ENCODE data around the gene SLC25A26. TPM values are rescaled to one million over a fixed set of nuclear protein-coding genes. Genes with fewer than 3 reads are reported as not detected.
"Not testable (repeated sequence)": the region's sequence is repeated elsewhere in the genome, so short reads cannot be mapped to it uniquely, and the experiment has no call there.

SLC25A26 gene
- total and polyA plus RNA-seq, 3 experiments from 2014 or later: 18.9 to 38.4 (median 22.5) TPM

DNA sequence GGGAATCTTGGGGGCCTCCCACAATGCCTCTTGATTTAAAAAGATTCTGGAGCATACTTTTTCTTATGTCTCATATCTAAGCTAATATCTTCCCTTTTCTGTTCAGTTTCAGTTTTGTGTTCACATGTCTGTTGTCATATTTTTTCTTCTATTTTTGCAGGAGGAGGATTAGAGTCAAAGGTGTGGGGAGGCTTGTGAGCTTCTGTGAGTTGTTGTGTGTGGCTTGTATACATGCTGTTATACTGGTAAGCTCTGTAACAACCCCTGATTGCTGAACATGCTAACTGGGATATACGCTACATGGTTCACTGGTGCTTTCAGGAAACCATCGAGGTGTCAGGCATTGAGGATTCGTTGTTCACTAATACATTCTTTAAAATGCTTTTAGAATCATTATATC lies 83.5 kb downstream of the SLC25A26 start:
- Histone ChIP-seq H3K36me3 (ENCODE audit: insufficient read depth, low read length) (no peaks in the 10 kb centered on the region), H3K27ac (ENCODE audit: low read depth, low read length) (peak overlapping the region; percentile 94), H3K9me3 (ENCODE audit: low read length) (no peaks in the 10 kb centered on the region), H3K4me1 (ENCODE audit: insufficient read depth, low read length) (peaks cover 65% of the 10 kb centered on the region), H3K27me3 (ENCODE audit: insufficient read depth, low read length, poor library complexity, severe bottlenecking) (no peaks in the 10 kb centered on the region), H3K4me3 (ENCODE audit: low read length) (no peak overlapping the region)
- peaks cover 5 to 6% (median 5%) of the 10 kb centered on the region in 3 donors for H3K4me1 Mint-ChIP-seq
- H3K27me3 Mint-ChIP-seq: no peaks in the 10 kb centered on the region
- CTCF ChIA-PET: interaction anchor here (0.7 to 3.3 kb wide), 3 partner anchors 27 to 73 kb away, joined by 3 to 15 read pairs (median 5); no protein-coding TSS in a partner anchor
- POLR2A ChIA-PET: interaction anchor here (0.8 kb wide), 1 partner anchor 28 kb away, joined by 3 read pairs; no protein-coding TSS in a partner anchor
- peak overlapping the region in 2 of 8 donors; percentile 97 to 99 for H3K27ac Mint-ChIP-seq
- peaks cover 8 to 29% (median 14%) of the 10 kb centered on the region in 3 donors for H3K36me3 Mint-ChIP-seq
- DNase-seq: peak in 1 of 5 donors; percentile 11
- H3K9me3 Mint-ChIP-seq: peaks cover 0 to 15% (median 9%) of the 10 kb centered on the region in 5 donors
- peak overlapping the region; percentile 1 to 62 (median 46) for H3K4me3 Mint-ChIP-seq

DNA sequence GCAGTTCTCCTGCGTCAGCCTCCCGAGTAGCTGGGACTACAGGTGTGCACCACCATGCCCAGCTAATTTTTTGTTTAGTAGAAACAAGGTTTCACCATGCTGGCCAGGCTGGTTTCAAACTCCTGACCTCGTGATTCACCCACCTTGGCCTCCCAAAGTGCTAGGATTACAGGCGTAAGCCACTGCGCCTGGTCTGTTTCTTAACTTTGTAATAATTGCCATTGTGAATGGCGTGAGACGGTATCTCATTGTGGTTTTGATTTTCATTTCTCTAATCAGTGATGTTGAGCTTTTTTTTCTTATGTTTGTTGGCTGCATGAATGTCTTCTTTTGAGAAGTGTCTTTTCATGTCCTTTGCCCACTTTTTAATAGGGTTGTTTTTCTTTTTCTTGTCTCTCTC lies 85.3 kb downstream of the SLC25A26 start:
- not testable (repeated sequence) for H3K4me1 Mint-ChIP-seq; H3K9me3 ChIP-seq (ENCODE audit: low read length); H3K27ac ChIP-seq (ENCODE audit: low read depth, low read length); H3K36me3 ChIP-seq (ENCODE audit: insufficient read depth, low read length); H3K27me3 ChIP-seq (ENCODE audit: insufficient read depth, low read length, poor library complexity, severe bottlenecking); H3K27me3 Mint-ChIP-seq; H3K4me3 ChIP-seq (ENCODE audit: low read length)
- H3K4me1 ChIP-seq (ENCODE audit: insufficient read depth, low read length): peaks cover 56% of the 10 kb centered on the region
- DNase-seq: peak in 1 of 5 donors; percentile 20
- POLR2A ChIA-PET: interaction anchor here (0.6 to 0.7 kb wide), 2 partner anchors 25 to 48 kb away, joined by 3 to 6 read pairs; no protein-coding TSS in a partner anchor
- Mint-ChIP-seq H3K27ac (peak overlapping the region in 2 of 8 donors; percentile 82 to 97), H3K9me3 (peaks cover 0 to 15% (median 9%) of the 10 kb centered on the region in 5 donors), H3K4me3 (peak overlapping the region in 5 of 7 donors; percentile 21 to 67 (median 48)), H3K36me3 (peaks cover 8 to 26% (median 13%) of the 10 kb centered on the region in 3 donors)
- CTCF ChIA-PET: interaction anchor here (1.5 to 2.1 kb wide), 2 partner anchors 8 to 66 kb away, joined by 3 to 5 read pairs; no protein-coding TSS in a partner anchor

DNA sequence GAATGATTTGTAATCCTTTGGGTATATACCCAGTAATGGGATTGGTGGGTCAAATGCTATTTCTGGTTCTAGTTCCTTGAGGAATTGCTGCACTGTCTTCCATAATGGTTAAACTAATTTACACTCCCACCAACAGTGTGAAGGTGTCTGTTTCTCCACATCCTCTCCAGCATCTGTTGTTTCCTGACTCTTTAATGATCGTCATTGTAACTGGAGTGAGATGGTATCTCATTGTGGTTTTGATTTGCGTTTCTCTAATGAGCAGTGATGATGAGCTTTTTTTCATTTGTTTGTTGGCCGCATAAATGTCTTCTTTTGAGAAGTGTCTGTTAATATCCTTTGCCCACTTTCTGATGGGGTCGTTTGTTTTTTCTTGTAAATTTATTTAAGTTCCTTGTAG lies 86.2 kb downstream of the SLC25A26 start:
- H3K27ac ChIP-seq (ENCODE audit: low read depth, low read length); H3K4me1 Mint-ChIP-seq: not testable (repeated sequence)
- peak overlapping the region in 2 of 8 donors; percentile 82 to 97 for H3K27ac Mint-ChIP-seq

DNA sequence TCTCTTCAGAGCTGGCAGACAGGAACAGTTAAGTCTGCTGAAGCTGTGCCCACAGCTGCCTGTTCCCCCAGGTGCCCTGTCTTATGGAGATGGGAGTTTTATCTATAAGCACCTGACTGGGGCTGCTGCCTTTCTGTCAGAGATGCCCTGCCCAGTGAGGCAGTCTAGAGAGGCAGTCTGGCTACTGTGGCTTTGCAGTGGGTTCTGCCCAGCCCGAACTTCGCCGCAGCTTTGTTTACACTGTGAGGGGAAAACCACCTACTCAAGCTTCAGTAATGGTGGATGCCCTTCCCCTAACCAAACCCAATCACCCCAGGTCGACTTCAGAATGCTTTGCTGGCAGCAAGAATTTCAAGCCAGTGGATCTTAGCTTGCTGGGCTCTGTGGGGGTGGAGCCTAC lies 91.2 kb downstream of the SLC25A26 start:
- ChIA-PET CTCF (interaction anchor here (0.7 to 2.4 kb wide), 7 partner anchors 10 to 66 kb away, joined by 3 to 10 read pairs (median 4); no protein-coding TSS in a partner anchor), POLR2A (interaction anchor here (1.4 kb wide), 1 partner anchor 9 kb away, joined by 3 read pairs; no protein-coding TSS in a partner anchor)
- Histone ChIP-seq H3K4me1 (ENCODE audit: insufficient read depth, low read length) (peaks cover 19% of the 10 kb centered on the region), H3K27me3 (ENCODE audit: insufficient read depth, low read length, poor library complexity, severe bottlenecking) (no peaks in the 10 kb centered on the region), H3K27ac (ENCODE audit: low read depth, low read length) (no peak overlapping the region), H3K4me3 (ENCODE audit: low read length) (no peak overlapping the region), H3K36me3 (ENCODE audit: insufficient read depth, low read length) (no peaks in the 10 kb centered on the region), H3K9me3 (ENCODE audit: low read length) (peaks cover 7% of the 10 kb centered on the region)
- Mint-ChIP-seq H3K36me3 (peaks cover 9 to 44% (median 44%) of the 10 kb centered on the region in 3 donors), H3K4me3 (peak overlapping the region in 2 of 7 donors; percentile 59 to 60), H3K4me1 (peaks cover 0 to 22% (median 17%) of the 10 kb centered on the region in 3 donors), H3K9me3 (peaks cover 14 to 43% (median 36%) of the 10 kb centered on the region in 5 donors), H3K27me3 (no peaks in the 10 kb centered on the region), H3K27ac (peak overlapping the region in 1 of 8 donors; percentile 40)
- DNase-seq: peak in 4 of 5 donors; percentile 29 to 75 (median 54)

More for the DNA sequence above, 86.2 kb downstream of the SLC25A26 start:
- CTCF ChIA-PET: interaction anchor here (0.7 to 1.5 kb wide), 2 partner anchors 9 to 12 kb away, joined by 3 read pairs; no protein-coding TSS in a partner anchor
- Mint-ChIP-seq H3K36me3 (peaks cover 7 to 21% (median 7%) of the 10 kb centered on the region in 3 donors), H3K9me3 (peaks cover 0 to 15% (median 9%) of the 10 kb centered on the region in 5 donors), H3K4me3 (peak overlapping the region in 6 of 7 donors; percentile 21 to 67 (median 41))
- POLR2A ChIA-PET; H3K27me3 Mint-ChIP-seq; H3K27me3 ChIP-seq (ENCODE audit: insufficient read depth, low read length, poor library complexity, severe bottlenecking); H3K9me3 ChIP-seq (ENCODE audit: low read length); H3K4me3 ChIP-seq (ENCODE audit: low read length); H3K36me3 ChIP-seq (ENCODE audit: insufficient read depth, low read length): not testable (repeated sequence)
- H3K4me1 ChIP-seq (ENCODE audit: insufficient read depth, low read length): peaks cover 56% of the 10 kb centered on the region
- DNase-seq: peak in 2 of 5 donors; percentile 17 to 73

DNA sequence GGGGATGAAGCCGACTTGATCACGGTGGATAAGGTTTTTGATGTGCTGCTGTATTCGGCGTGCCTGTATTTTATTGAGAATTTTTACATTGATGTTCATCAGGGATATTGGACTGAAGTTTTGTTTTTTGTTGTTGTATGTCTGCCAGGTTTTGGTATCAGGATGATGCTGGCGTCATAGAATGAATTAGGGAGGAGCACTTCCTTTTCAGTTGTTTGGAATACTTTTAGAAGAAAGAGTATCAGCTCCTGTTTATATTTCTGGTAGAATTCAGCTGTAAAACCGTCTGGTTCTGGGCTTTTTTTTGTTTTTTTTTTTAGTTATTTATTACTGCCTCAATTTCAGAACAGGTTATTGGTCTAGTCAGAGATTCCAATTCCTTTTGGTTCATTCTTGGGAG lies 93.7 kb downstream of the SLC25A26 start:
- Mint-ChIP-seq H3K36me3 (peaks cover 14 to 46% (median 43%) of the 10 kb centered on the region in 3 donors), H3K4me1 (peaks cover 7 to 29% (median 21%) of the 10 kb centered on the region in 3 donors), H3K9me3 (peaks cover 14 to 36% (median 32%) of the 10 kb centered on the region in 5 donors), H3K4me3 (peak overlapping the region in 1 of 7 donors; percentile 42), H3K27ac (peak overlapping the region in 5 of 8 donors; percentile 18 to 86 (median 67)), H3K27me3 (no peaks in the 10 kb centered on the region)
- no peaks in the 10 kb centered on the region for H3K27me3 ChIP-seq (ENCODE audit: insufficient read depth, low read length, poor library complexity, severe bottlenecking)
- DNase-seq: no peak
- no peaks in the 10 kb centered on the region for H3K36me3 ChIP-seq (ENCODE audit: insufficient read depth, low read length)
- no peak overlapping the region for H3K27ac ChIP-seq (ENCODE audit: low read depth, low read length)
- H3K4me1 ChIP-seq (ENCODE audit: insufficient read depth, low read length): peaks cover 19% of the 10 kb centered on the region
- peaks cover 7% of the 10 kb centered on the region for H3K9me3 ChIP-seq (ENCODE audit: low read length)
- ChIA-PET POLR2A (interaction anchor here (0.6 kb wide), 1 partner anchor 31 kb away, joined by 3 read pairs; no protein-coding TSS in a partner anchor), CTCF (no interaction called here)
- H3K4me3 ChIP-seq (ENCODE audit: low read length): no peak overlapping the region

DNA sequence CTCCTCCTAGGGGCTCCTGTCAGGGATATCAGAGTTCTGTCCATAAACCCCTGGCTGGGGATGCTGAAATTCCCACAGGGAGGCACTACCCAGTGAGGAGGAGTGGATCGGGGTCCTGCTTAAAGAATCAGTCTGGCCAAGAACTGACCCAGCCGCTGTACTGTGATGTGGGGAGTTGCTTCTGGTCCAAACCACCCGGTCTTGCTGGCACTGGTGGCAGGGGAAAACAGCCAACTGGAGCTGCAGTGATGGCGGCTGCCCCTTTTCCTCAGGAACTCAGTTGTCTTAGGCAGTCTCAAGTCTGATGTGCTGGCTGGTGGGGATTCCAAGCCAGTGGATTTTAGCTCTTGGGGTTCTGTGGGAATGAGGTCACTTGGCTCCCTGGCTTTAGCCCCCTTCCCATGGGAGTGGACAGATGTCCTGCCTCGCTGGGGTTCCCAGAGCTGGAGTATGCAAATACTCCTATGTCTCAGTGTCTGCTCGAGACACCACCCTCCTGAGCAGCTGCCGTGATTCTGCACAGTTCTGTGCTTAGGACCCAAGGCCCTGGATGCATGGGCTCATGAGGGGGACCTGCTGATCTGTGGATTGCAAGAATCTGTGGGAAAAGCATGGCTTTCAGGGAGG lies 97.1 kb downstream of the SLC25A26 start:
- H3K36me3 Mint-ChIP-seq: peaks cover 14 to 53% (median 39%) of the 10 kb centered on the region in 3 donors
- peaks cover 7% of the 10 kb centered on the region for H3K4me1 ChIP-seq (ENCODE audit: insufficient read depth, low read length)
- H3K36me3 ChIP-seq (ENCODE audit: insufficient read depth, low read length): no peaks in the 10 kb centered on the region
- peaks cover 29 to 42% (median 34%) of the 10 kb centered on the region in 3 donors for H3K4me1 Mint-ChIP-seq
- peak overlapping the region in 1 of 7 donors; percentile 40 for H3K4me3 Mint-ChIP-seq
- POLR2A ChIA-PET: no interaction called here
- H3K27ac Mint-ChIP-seq: no peak overlapping the region
- H3K27me3 Mint-ChIP-seq: no peaks in the 10 kb centered on the region
- no peaks in the 10 kb centered on the region for H3K27me3 ChIP-seq (ENCODE audit: insufficient read depth, low read length, poor library complexity, severe bottlenecking)
- peaks cover 13 to 33% (median 21%) of the 10 kb centered on the region in 5 donors for H3K9me3 Mint-ChIP-seq
- H3K27ac ChIP-seq (ENCODE audit: low read depth, low read length): no peak overlapping the region
- peaks cover under 1% of the 10 kb centered on the region for H3K9me3 ChIP-seq (ENCODE audit: low read length)
- no peak for DNase-seq
- CTCF ChIA-PET: interaction anchor here (1.0 to 1.6 kb wide), 2 partner anchors 54 to 64 kb away, joined by 3 to 5 read pairs; no protein-coding TSS in a partner anchor
- no peak overlapping the region for H3K4me3 ChIP-seq (ENCODE audit: low read length)

DNA sequence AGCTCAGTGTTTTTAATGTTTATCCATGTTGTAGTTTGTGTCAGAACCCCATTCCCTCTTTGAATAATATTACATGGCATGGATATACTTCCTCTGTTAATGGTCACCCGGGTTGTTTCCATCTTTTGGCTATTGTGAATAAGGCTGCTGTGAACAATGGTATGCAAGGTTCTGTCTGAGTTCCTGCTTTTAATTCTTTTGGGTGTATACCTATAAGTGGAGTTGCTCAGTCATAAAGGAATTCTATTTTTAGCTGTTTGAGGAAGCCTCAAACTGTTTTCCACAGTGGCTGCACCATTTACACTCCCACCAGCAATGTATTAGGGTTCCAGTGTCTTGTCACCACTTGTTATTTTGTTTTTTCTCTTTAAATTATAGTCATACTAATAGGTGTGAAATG lies 99.6 kb downstream of the SLC25A26 start:
- no peak for DNase-seq
- ChIA-PET POLR2A (no interaction called here), CTCF (interaction anchor here (1.1 kb wide), 1 partner anchor 52 kb away, joined by 3 read pairs; no protein-coding TSS in a partner anchor)
- no peaks in the 10 kb centered on the region for H3K9me3 ChIP-seq (ENCODE audit: low read length)
- H3K4me1 ChIP-seq (ENCODE audit: insufficient read depth, low read length): peaks cover 6% of the 10 kb centered on the region
- H3K4me1 Mint-ChIP-seq: peaks cover 28 to 43% (median 42%) of the 10 kb centered on the region in 3 donors
- no peak overlapping the region for H3K4me3 Mint-ChIP-seq
- H3K9me3 Mint-ChIP-seq: peaks cover 6 to 14% (median 11%) of the 10 kb centered on the region in 5 donors
- no peaks in the 10 kb centered on the region for H3K36me3 ChIP-seq (ENCODE audit: insufficient read depth, low read length)
- H3K27me3 Mint-ChIP-seq: no peaks in the 10 kb centered on the region
- H3K27me3 ChIP-seq (ENCODE audit: insufficient read depth, low read length, poor library complexity, severe bottlenecking): no peaks in the 10 kb centered on the region
- peak overlapping the region in 3 of 8 donors; percentile 9 to 49 (median 26) for H3K27ac Mint-ChIP-seq
- no peak overlapping the region for H3K4me3 ChIP-seq (ENCODE audit: low read length)
- no peak overlapping the region for H3K27ac ChIP-seq (ENCODE audit: low read depth, low read length)
- H3K36me3 Mint-ChIP-seq: peaks cover 15 to 32% (median 21%) of the 10 kb centered on the region in 3 donors
